ENCODE results near the gene DTNB.
"Not testable (repeated sequence)": the region's sequence is repeated elsewhere in the genome, so short reads cannot be mapped to it uniquely, and the experiment has no call there.

Gene DTNB

GRCh38 chr2:25551316-25551715 lies 122.1 kb downstream of the DTNB start:
- in situ Hi-C loops (cut with MboI; ENCODE audit: low sequenced_read_pairs): no loop called here

GRCh38 chr2:25549571-25549970 lies 123.8 kb downstream of the DTNB start:
- in situ Hi-C loops (cut with MboI; ENCODE audit: low sequenced_read_pairs): not testable (repeated sequence)

DNA sequence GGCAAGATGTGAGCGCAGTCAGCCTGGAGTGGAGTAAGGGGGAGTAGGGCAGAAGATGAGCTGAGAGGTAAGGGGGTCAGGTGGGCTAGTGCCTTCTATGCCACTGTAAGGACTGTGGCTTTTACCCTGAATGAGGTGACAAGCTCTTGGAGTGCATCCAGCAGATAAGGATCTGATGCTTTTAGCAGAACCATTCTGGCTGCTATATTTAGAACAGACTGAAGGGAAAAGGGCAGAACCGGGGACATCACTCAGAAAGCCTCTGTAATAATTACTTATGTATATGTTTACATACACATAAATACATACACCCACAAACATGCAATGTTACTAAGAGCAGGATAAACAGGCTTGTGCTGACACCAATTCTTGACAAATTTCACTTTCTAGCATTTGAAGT lies 124.8 kb downstream of the DTNB start:
- in situ Hi-C loops (cut with MboI; ENCODE audit: low sequenced_read_pairs): no loop called here

GRCh38 chr2:25546852-25547251 lies 126.5 kb downstream of the DTNB start:
- in situ Hi-C loops (cut with MboI; ENCODE audit: low sequenced_read_pairs): no loop called here

- in situ Hi-C loops (cut with MboI; ENCODE audit: low sequenced_read_pairs): no loop called here
Measured at GRCh38 chr2:25545899-25546298, 127.5 kb downstream of the DTNB start.

GRCh38 chr2:25544445-25544844 lies 128.9 kb downstream of the DTNB start:
- in situ Hi-C loops (cut with MboI; ENCODE audit: low sequenced_read_pairs): no loop called here

GRCh38 chr2:25543939-25544338 lies 129.4 kb downstream of the DTNB start:
- in situ Hi-C loops (cut with MboI; ENCODE audit: low sequenced_read_pairs): no loop called here

DNA sequence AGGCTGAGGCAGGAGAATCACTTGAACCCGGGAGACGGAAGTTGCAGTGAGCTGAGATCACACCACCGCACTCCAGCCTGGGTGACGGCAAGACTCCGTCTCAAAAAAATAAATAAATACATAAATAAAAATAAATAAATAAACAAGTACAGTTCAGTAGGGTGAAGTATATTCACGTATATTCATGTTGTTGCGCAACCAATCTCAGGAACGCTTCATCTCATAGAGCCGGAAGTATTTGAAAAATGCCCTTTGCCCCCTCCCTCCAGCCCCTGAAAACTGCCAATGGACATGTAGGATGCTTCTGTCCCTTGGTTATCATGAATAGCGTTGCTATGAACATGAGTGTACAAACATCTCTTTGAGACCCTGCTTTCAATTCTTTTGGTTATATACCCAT lies 132.0 kb downstream of the DTNB start:
- in situ Hi-C loops (cut with MboI; ENCODE audit: low sequenced_read_pairs): no loop called here

DNA sequence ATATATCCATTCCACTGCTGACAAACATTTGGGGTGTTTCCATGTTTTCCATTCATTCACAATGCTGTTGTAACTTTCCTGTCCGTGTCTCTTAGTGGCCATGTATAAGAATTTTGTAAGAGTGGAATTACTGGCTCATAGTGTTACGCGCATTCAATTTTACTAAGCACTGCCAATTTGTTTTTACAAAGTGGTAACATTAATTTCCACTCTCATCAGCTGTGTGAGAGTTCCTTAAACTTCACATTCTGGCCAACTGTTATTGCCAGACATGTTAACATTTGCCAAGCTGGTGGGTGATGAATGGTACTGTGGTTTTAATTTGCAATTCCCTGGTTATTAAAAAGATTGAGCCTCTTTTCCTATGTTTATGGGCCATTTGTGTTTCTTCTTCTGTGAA lies 134.2 kb downstream of the DTNB start:
- in situ Hi-C loops (cut with MboI; ENCODE audit: low sequenced_read_pairs): no loop called here

- in situ Hi-C loops (cut with MboI; ENCODE audit: low sequenced_read_pairs): no loop called here
Measured at GRCh38 chr2:25537526-25537925, 135.9 kb downstream of the DTNB start.

GRCh38 chr2:25535411-25536289 lies 137.7 kb downstream of the DTNB start:
- in situ Hi-C loops (cut with MboI; ENCODE audit: low sequenced_read_pairs): not testable (repeated sequence)

DNA sequence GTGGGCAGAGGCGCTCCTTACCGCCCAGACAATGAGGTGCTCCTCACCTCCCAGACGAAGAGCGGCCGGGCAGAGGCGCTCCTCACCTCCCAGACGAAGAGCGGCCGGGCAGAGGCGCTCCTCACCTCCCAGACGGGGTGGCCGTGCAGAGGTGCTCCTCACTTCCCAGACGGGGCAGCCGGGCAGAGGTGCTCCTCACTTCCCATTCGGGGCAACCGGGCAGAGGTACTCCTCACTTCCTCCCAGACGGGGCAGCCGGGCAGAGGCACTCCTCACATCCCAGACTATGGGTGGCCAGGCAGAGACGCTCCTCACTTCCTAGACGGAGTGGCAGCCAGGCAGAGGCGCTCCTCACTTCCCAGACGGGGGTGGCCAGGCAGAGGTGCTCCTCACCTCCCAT lies 138.4 kb downstream of the DTNB start:
- in situ Hi-C loops (cut with MboI; ENCODE audit: low sequenced_read_pairs): not testable (repeated sequence)

GRCh38 chr2:25534455-25534854 lies 138.9 kb downstream of the DTNB start:
- in situ Hi-C loops (cut with MboI; ENCODE audit: low sequenced_read_pairs): no loop called here

GRCh38 chr2:25533771-25534170 lies 139.6 kb downstream of the DTNB start:
- in situ Hi-C loops (cut with MboI; ENCODE audit: low sequenced_read_pairs): not testable (repeated sequence)

DNA sequence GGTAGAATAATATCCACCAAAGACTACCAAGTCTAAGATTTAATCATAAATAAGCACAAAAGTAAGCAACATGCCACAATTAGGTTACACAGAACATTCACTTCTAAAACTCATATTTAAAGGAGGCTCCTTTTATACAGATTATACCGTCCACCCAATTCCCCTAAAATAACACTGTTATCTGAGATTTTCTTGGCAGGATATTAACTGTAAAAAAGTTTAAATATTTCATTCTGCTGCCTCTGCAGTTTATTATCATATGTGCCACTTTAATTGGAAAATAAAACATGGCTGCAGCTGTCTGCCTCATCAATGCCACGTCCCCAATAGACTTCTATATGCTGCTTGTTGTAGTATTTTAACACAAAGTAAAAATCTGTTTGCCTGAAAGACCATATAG lies 140.9 kb downstream of the DTNB start:
- in situ Hi-C loops (cut with MboI; ENCODE audit: low sequenced_read_pairs): no loop called here

DNA sequence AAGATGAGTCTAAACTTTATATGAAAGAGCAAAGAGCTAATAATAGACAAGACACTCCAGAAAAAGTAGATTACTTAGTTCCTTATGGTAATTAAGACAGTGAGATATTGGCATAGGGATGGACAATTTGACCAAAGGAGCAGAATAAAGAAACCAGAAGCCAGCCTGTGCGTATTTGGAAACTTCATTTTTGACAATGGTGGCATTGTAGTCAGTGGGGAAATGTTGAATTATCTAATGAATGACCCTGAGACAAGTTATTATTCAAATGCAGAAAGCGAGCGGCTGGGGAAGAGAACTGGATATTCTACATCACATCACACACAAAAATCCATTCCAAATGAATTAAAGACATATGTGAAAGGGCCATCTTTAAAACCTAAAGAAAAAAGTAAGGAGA lies 144.3 kb downstream of the DTNB start:
- in situ Hi-C loops (cut with MboI; ENCODE audit: low sequenced_read_pairs): no loop called here

GRCh38 chr2:25528173-25528572 lies 145.2 kb downstream of the DTNB start:
- in situ Hi-C loops (cut with MboI; ENCODE audit: low sequenced_read_pairs): no loop called here

- in situ Hi-C loops (cut with MboI; ENCODE audit: low sequenced_read_pairs): no loop called here
Measured at GRCh38 chr2:25524507-25524906, 148.9 kb downstream of the DTNB start.

GRCh38 chr2:25523060-25523459 lies 150.3 kb downstream of the DTNB start:
- in situ Hi-C loops (cut with MboI; ENCODE audit: low sequenced_read_pairs): no loop called here

DNA sequence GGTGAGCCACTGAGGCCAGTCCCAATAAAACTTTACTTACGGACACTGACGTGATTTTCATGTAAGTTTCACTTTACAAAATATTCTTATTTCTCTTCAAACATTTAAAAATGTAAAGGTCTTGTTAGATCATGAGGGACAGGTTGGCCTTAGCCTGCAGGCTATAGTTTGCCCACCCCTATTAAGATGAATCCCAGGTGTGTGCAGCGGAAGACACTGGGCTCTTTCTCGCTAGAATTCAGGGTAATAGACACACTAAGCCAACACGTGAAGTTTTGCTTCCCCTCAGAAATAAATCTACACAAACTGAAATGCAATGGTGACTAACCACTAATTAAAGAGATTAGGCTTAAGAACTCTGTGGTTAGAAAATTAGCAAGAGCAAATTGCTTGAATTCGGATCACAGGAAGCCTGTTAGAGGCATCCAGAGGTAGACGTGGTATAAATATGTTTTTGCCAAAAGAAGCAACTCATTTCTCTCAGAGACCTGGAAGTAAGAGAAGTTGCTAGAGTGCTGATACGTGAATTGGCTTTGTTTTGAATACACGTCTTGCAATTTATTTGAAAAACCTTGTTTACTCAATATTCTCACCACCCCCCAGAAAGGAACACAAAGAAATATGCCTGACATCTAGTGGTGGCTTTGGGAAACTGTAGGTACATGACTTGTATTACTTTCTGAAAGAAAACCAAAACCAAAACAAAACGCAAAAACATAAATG lies 151.6 kb downstream of the DTNB start:
- in situ Hi-C loops (cut with MboI; ENCODE audit: low sequenced_read_pairs): no loop called here

DNA sequence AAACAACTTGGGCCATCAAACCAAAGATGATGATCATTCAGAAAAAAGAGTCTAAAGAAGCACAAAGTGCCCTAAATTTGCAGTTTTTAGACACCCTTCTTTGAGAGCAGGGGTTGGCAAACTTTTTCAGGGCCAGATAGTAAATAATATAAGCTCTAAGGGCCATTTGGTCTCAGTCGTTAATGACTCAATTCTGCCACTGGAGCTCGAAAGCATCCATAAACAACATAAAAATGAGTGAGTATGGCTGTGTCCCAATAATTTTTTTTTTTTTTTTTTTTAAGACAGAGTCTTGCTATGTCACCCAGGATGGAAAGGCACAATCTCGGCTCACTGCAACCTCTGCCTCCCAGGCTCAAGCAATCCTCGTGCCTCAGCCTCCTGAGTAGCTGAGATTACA lies 152.3 kb downstream of the DTNB start:
- in situ Hi-C loops (cut with MboI; ENCODE audit: low sequenced_read_pairs): no loop called here

DNA sequence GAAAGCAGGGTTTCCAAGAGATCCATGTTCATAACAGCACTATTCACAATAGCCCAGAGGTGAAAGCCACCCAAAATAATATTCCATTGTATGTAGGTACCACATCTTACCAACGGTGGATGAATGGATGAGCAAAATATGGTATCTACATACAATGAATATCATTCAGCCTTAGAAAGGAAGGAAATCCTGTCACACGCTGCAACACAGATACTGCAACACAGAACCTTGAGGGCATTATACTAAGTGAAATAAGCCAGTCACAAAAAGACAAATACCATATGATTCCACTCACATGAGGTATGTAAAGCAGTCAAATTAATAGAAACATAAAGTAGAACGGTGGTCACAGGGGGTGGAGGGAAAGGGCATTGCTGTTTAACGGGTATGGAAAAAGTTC lies 155.7 kb downstream of the DTNB start:
- in situ Hi-C loops (cut with MboI; ENCODE audit: low sequenced_read_pairs): no loop called here
